Osteoblast (primary cell): Measurements from ENCODE around the gene CHRNB1. TPM values are rescaled to one million over a fixed set of nuclear protein-coding genes. Genes with fewer than 3 reads are reported as not detected.

Experiments
- DNase-seq: peaks from one replicate; pipeline ENCODE4 v3.0.0; 2011; ENCODE audit warnings: low spot score, mixed read lengths; ENCODE audit not compliant: insufficient read length; ENCODE audit errors: missing footprints
- H2AFZ ChIP-seq: 2 replicates; pipeline ENCODE4 v1.6.0; 2011; ENCODE audit warnings: mild to moderate bottlenecking, low read length
- H3K27ac ChIP-seq: 2 replicates; pipeline ENCODE4 v1.5.1; 2011; ENCODE audit warnings: mild to moderate bottlenecking, low read depth, low read length, moderate library complexity
- H3K27me3 ChIP-seq: 2 replicates; pipeline ENCODE4 v1.6.0; 2012; ENCODE audit warnings: mild to moderate bottlenecking, control low read depth, inconsistent platforms, low read length, moderate library complexity; ENCODE audit not compliant: insufficient read depth
- H3K36me3 ChIP-seq: 2 replicates; pipeline ENCODE4 v1.5.1; 2011; ENCODE audit warnings: mild to moderate bottlenecking, low read length, control low read depth, moderate library complexity; ENCODE audit not compliant: insufficient read depth
- H3K4me1 ChIP-seq: 2 replicates; pipeline ENCODE4 v1.5.1; 2011; ENCODE audit warnings: mild to moderate bottlenecking, low read length, control low read depth, moderate library complexity; ENCODE audit not compliant: insufficient read depth
- H3K4me2 ChIP-seq: 2 replicates; pipeline ENCODE4 v1.6.0; 2011; ENCODE audit warnings: mild to moderate bottlenecking, low read length; ENCODE audit not compliant: insufficient read depth
- H3K4me3 ChIP-seq: fragments of 200-600 bp; sonication (generic); 3 replicates; pipeline ENCODE4 v1.5.1; 2012; ENCODE audit warnings: mild to moderate bottlenecking, low read length, inconsistent platforms; ENCODE audit not compliant: insufficient read depth
- H3K79me2 ChIP-seq: 2 replicates; pipeline ENCODE4 v1.6.0; 2012; ENCODE audit warnings: mild to moderate bottlenecking, low read length, control low read depth, inconsistent platforms; ENCODE audit not compliant: insufficient read depth
- H3K9me3 ChIP-seq: 2 replicates; pipeline ENCODE4 v1.5.1; 2011; ENCODE audit warnings: low read depth, low read length, control low read depth
- H4K20me1 ChIP-seq: 2 replicates; pipeline ENCODE4 v1.6.0; 2012; ENCODE audit warnings: mild to moderate bottlenecking, low read length, control low read depth; ENCODE audit not compliant: insufficient read depth
- total RNA-seq: library from RNA; depleted of rRNA; stranded (reverse); fragments of >200 nt; gene quantifications from 2 replicates; pipeline ENCODE4 v1.2.3, GENCODE V29; 2012
- TF ChIP-seq, protein P1 (sequence below): IDR thresholded peaks from 2 replicates; pipeline ENCODE4 v1.5.1; 2011; ENCODE audit warnings: mild to moderate bottlenecking, low read depth, low read length, moderate library complexity; ENCODE audit errors: extremely low read depth

Gene CHRNB1
- total RNA-seq, 1 donor: 5.4 TPM

DNA sequence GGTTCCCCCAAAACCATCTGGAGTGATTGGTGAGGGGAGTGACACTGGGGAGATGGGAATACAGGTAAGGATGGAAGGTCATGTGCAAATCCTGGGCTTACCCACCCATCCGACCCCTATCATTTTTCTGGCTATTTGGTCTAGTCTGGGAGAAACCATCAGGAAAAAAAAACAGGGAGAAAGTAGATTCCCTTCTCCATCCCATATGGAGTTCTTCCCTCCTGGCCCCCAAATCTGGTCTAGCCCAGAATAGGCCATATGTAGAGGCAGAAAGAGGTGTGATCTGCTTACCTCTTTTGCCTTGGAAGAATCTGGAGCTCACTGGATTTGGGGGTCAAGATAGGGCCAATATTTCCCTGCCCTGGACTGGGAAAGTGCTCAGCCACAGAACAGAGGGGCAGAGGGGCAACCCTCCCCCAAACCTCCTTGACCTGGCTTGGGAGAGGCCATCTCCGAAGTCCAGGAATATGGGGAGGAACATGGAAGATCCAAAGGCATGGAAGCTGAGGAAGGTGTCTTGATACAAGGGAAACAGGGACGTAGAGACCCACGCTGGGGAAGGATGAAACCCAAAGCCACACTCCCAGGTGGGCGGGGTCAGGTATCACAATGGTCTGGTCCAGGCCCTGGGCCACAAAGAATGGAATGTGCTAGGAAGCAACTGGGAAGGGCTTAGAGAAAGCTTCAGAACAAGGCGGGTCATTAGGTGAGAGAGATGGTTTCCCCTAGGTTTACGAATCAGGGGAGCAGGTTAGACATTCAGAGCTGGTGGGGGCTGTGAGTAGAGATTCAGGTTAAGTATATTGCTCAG lies 16.2 kb downstream of the CHRNB1 start:
- Histone ChIP-seq H3K36me3 (peaks cover 23% of the 10 kb centered on the region), H3K4me3 (no peak overlapping the region), H3K4me1 (no peaks in the 10 kb centered on the region), H3K9me3 (no peaks in the 10 kb centered on the region), H3K27me3 (no peaks in the 10 kb centered on the region), H2AFZ (no peak overlapping the region), H3K27ac (no peak overlapping the region), H3K79me2 (peaks cover 11% of the 10 kb centered on the region), H3K4me2 (no peak overlapping the region), H4K20me1 (peaks cover 8% of the 10 kb centered on the region)
- TF ChIP-seq, protein P1, sequence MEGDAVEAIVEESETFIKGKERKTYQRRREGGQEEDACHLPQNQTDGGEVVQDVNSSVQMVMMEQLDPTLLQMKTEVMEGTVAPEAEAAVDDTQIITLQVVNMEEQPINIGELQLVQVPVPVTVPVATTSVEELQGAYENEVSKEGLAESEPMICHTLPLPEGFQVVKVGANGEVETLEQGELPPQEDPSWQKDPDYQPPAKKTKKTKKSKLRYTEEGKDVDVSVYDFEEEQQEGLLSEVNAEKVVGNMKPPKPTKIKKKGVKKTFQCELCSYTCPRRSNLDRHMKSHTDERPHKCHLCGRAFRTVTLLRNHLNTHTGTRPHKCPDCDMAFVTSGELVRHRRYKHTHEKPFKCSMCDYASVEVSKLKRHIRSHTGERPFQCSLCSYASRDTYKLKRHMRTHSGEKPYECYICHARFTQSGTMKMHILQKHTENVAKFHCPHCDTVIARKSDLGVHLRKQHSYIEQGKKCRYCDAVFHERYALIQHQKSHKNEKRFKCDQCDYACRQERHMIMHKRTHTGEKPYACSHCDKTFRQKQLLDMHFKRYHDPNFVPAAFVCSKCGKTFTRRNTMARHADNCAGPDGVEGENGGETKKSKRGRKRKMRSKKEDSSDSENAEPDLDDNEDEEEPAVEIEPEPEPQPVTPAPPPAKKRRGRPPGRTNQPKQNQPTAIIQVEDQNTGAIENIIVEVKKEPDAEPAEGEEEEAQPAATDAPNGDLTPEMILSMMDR: no peak
- peak; percentile 58 for DNase-seq

DNA sequence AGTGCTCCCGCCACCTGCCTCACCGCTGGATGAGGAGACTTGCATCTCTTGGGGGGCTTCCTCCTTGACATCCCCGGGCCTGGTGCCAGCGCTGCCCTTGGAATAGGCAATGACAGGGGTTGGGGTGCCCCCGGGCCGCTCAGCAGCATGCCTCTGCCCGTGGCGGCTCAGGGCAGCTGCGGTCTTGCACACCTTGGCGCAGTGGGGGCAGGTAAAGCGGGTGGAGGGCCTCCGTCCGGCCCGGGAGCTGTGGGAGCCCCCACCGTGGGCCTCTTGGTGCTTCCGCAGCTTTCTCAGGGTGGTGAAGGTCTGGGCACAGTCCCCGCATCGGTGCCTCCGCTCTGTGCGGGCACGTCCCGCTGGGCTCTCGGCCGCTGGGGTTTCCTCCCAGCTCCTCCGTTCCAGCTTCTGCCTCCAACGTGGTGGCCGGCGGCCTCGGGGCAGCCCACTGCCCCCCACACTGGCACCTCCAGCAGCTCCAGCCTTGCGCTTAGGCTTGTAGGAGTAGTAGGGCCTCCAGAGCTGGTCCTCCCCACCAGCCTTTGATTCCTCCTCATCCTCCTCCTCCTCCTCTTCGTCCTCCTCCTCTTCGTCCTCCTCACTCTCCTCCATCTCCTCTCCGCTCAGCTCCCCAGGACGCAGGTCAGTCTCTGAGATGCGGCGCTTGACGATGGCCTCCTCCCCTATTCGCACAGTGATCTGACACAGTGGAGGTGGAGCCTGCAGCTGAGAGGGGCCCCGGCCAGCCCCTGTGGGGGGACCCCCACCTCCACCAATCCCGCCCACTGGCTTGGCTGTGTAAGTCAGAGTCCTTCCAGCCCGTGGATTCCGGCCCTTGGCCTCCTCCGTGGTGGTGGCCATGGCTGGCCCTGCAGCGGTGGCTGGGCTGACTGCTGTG lies 17.9 kb downstream of the CHRNB1 start:
- Histone ChIP-seq H2AFZ (no peak overlapping the region), H3K27ac (no peak overlapping the region)
- TF ChIP-seq, protein P1: no peak

DNA sequence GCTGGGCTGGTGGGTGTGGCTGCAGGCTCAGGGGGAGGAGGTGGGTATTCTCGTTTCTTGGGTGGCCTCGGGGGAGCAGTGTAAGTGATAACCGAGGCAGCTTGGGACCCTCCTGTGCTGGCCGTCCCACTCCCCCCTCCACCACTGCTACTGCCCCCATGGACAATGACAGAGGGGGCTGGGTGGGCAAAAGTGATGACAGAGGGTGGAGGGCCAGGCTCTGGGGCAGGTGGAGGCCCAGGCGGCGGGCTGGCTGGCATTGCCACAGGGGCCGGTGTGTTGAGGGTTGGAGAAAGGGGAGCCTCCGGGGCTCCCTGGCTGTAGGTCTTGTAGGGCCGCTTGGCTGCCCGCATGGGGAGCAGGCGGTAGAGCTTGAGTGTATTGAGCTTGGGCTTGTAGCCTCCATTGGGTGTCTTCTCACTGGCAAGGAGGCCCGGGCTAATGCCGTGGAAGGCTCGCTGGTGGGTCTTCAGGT lies 18.5 kb downstream of the CHRNB1 start:
- H3K4me3 ChIP-seq: no peak overlapping the region
- no peaks in the 10 kb centered on the region for H3K9me3 ChIP-seq
- TF ChIP-seq, protein P1: no peak
- no peak overlapping the region for H2AFZ ChIP-seq
- H3K4me2 ChIP-seq: no peak overlapping the region
- DNase-seq: peak; percentile 58
- H3K36me3 ChIP-seq: peaks cover 30% of the 10 kb centered on the region
- peaks cover 28% of the 10 kb centered on the region for H4K20me1 ChIP-seq
- peaks cover 34% of the 10 kb centered on the region for H3K79me2 ChIP-seq
- H3K4me1 ChIP-seq: peaks cover 10% of the 10 kb centered on the region
- no peaks in the 10 kb centered on the region for H3K27me3 ChIP-seq
- H3K27ac ChIP-seq: no peak overlapping the region

More for the DNA sequence above, 17.9 kb downstream of the CHRNB1 start:
- no peak overlapping the region for H3K4me2 ChIP-seq
- H3K27me3 ChIP-seq: no peaks in the 10 kb centered on the region
- peaks cover 10% of the 10 kb centered on the region for H3K4me1 ChIP-seq
- H4K20me1 ChIP-seq: peaks cover 23% of the 10 kb centered on the region
- peaks cover 28% of the 10 kb centered on the region for H3K79me2 ChIP-seq
- H3K4me3 ChIP-seq: no peak overlapping the region
- H3K9me3 ChIP-seq: no peaks in the 10 kb centered on the region
- peaks cover 30% of the 10 kb centered on the region for H3K36me3 ChIP-seq
- peak; percentile 51 for DNase-seq
